WTC11 (cell line): Measurements from ENCODE around the gene KIAA1755. TPM values are rescaled to one million over a fixed set of nuclear protein-coding genes. Genes with fewer than 3 reads are reported as not detected.

Experiments used
- ATAC-seq: fragments of 200-7000 bp; cut with Tn5 transposase; 2 replicates; pipeline ENCODE4 v1.10.0; 2021; ENCODE audit warnings: mild to moderate bottlenecking, moderate library complexity
- CTCF ChIA-PET: fragments of 300-600 bp; sonication (Branson Sonifier 250); formaldehyde crosslinking; loops from one replicate; lab custom pipeline; 2021; ENCODE audit warnings: antibody characterized with exemption; lab: Charles Lee
- POLR2A ChIA-PET: fragments of 350-600 bp; sonication (Branson Sonifier 250); formaldehyde crosslinking; loops from one replicate; lab custom pipeline; 2021; ENCODE audit warnings: antibody characterized with exemption; lab: Charles Lee
- DNase-seq: peaks from one replicate; pipeline ENCODE4 v3.0.0; 2021; ENCODE audit warnings: low spot score
- H3K27ac Mint-ChIP-seq: 2 replicates; pipeline ENCODE4 v1.8.0; 2021; ENCODE audit warnings: mixed read lengths
- H3K27me3 Mint-ChIP-seq: 2 replicates; pipeline ENCODE4 v1.8.0; 2021; ENCODE audit warnings: low read depth, mild to moderate bottlenecking, moderate library complexity, mixed read lengths
- H3K36me3 Mint-ChIP-seq: 2 replicates; pipeline ENCODE4 v1.8.0; 2021; ENCODE audit warnings: mixed read lengths
- H3K4me1 Mint-ChIP-seq: 2 replicates; pipeline ENCODE4 v1.8.0; 2022; ENCODE audit warnings: mixed read lengths
- H3K4me3 Mint-ChIP-seq: 2 replicates; pipeline ENCODE4 v1.8.0; 2021; ENCODE audit warnings: mild to moderate bottlenecking, moderate library complexity, mixed read lengths
- H3K9me3 Mint-ChIP-seq: 2 replicates; pipeline ENCODE4 v1.8.0; 2021; ENCODE audit warnings: mixed read lengths
- ATF1 ChIP-seq: sonication (generic); formaldehyde crosslinking; IDR thresholded peaks from 2 replicates; pipeline ENCODE4 v1.8.1; 2023; ENCODE audit warnings: mild to moderate bottlenecking, moderate library complexity, missing genetic modification reagents
- CBFB ChIP-seq: sonication (generic); formaldehyde crosslinking; IDR thresholded peaks from 2 replicates; pipeline ENCODE4 v1.8.1; 2022; ENCODE audit warnings: mild to moderate bottlenecking, low read depth, missing genetic modification reagents
- CREB1 ChIP-seq: sonication (generic); formaldehyde crosslinking; IDR thresholded peaks from 2 replicates; pipeline ENCODE4 v1.8.0; 2023; ENCODE audit warnings: mild to moderate bottlenecking, missing genetic modification reagents
- ELF4 ChIP-seq: sonication (generic); formaldehyde crosslinking; IDR thresholded peaks from 2 replicates; pipeline ENCODE4 v1.8.1; 2022; ENCODE audit warnings: low read depth, mild to moderate bottlenecking, moderate library complexity, missing genetic modification reagents
- FOXJ3 ChIP-seq: sonication (generic); formaldehyde crosslinking; IDR thresholded peaks from 2 replicates; pipeline ENCODE4 v1.9.0; 2021; ENCODE audit warnings: missing genetic modification reagents, mild to moderate bottlenecking, borderline replicate concordance
- FOXK1 ChIP-seq: sonication (generic); formaldehyde crosslinking; IDR thresholded peaks from 2 replicates; pipeline ENCODE4 v1.8.0; 2022; ENCODE audit warnings: mild to moderate bottlenecking, moderate library complexity, missing genetic modification reagents
- FOXP1 ChIP-seq: sonication (generic); formaldehyde crosslinking; IDR thresholded peaks from 2 replicates; pipeline ENCODE4 v1.8.0; 2022; ENCODE audit warnings: missing genetic modification reagents, mild to moderate bottlenecking, moderate library complexity, borderline replicate concordance
- NR2C2 ChIP-seq: sonication (generic); formaldehyde crosslinking; IDR thresholded peaks from 2 replicates; pipeline ENCODE4 v1.8.0; 2022; ENCODE audit warnings: mild to moderate bottlenecking, missing genetic modification reagents
- TP53 ChIP-seq: sonication (generic); formaldehyde crosslinking; IDR thresholded peaks from 2 replicates; pipeline ENCODE4 v1.8.1; 2023; ENCODE audit warnings: mild to moderate bottlenecking, missing genetic modification reagents
- ZNF263 ChIP-seq: sonication (generic); formaldehyde crosslinking; IDR thresholded peaks from 2 replicates; pipeline ENCODE4 v1.8.1; 2022; ENCODE audit warnings: low read depth, mild to moderate bottlenecking, moderate library complexity, missing genetic modification reagents
- ZNF317 ChIP-seq: sonication (generic); formaldehyde crosslinking; IDR thresholded peaks from 2 replicates; pipeline ENCODE4 v1.8.1; 2023; ENCODE audit warnings: low read depth, mild to moderate bottlenecking, moderate library complexity, missing genetic modification reagents, borderline replicate concordance
- ZNF396 ChIP-seq: fragments of 250-450 bp; sonication (Bioruptor Pico); IDR thresholded peaks from 2 replicates; pipeline ENCODE4 v1.8.0; 2021; ENCODE audit warnings: mild to moderate bottlenecking, moderate library complexity, borderline replicate concordance
- total RNA-seq: library from RNA; stranded (reverse); gene quantifications from 3 replicates; pipeline ENCODE4 v1.2.3, GENCODE V29; 2021
- TF ChIP-seq, protein P1 (sequence below): sonication (generic); formaldehyde crosslinking; IDR thresholded peaks from 2 replicates; pipeline ENCODE4 v1.8.1; 2023; ENCODE audit warnings: mild to moderate bottlenecking, missing genetic modification reagents, borderline replicate concordance
- TF ChIP-seq, protein P2 (sequence below): fragments of 200-600 bp; IDR thresholded peaks from 2 replicates; pipeline ENCODE4 v1.8.0; 2022; ENCODE audit warnings: antibody characterized with exemption
- TF ChIP-seq, protein P3 (sequence below): sonication (generic); formaldehyde crosslinking; IDR thresholded peaks from 2 replicates; pipeline ENCODE4 v1.8.0; 2022; ENCODE audit warnings: missing genetic modification reagents
- TF ChIP-seq, protein P4 (sequence below): sonication (generic); formaldehyde crosslinking; IDR thresholded peaks from 2 replicates; pipeline ENCODE4 v1.8.0; 2022; ENCODE audit warnings: mild to moderate bottlenecking, missing genetic modification reagents
- TF ChIP-seq, protein P5 (sequence below): sonication (generic); formaldehyde crosslinking; IDR thresholded peaks from 2 replicates; pipeline ENCODE4 v1.8.0; 2022; ENCODE audit warnings: mild to moderate bottlenecking, missing genetic modification reagents

The KIAA1755 gene
- total RNA-seq, 1 experiment from 2014 or later = 0.50 TPM

DNA sequence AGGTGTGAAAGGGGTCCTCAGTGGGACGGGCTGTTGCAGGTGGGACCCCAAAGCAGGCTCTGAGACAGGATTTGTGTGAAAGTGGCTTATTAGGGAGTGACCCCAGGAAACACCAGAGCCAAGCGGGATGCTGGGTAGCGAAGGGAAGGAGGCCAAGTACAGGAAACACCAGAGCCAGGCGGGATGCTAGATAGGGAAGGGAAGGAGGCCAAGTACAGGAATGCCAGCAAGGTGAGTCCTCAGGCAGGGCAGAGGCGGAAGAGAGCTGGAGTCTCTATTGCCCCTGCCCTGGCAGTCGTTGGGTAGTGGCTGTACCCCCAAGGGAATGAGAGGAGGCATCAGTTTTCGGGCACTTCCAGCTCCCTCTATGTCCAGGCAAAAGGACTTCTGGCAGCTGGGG is 65.0 kb downstream of the KIAA1755 start:
- ChIA-PET POLR2A (no interaction called here), CTCF (interaction anchor here (0.8 to 1.7 kb wide), 4 partner anchors 8 to 138 kb away, joined by 4 to 6 read pairs (median 5); no protein-coding TSS in a partner anchor)
- ATAC-seq = no peak
- H3K36me3 Mint-ChIP-seq = peaks cover 6% of the 10 kb centered on the region
- H3K27ac Mint-ChIP-seq = no peak overlapping the region
- H3K9me3 Mint-ChIP-seq = peaks cover 10% of the 10 kb centered on the region
- no peak overlapping the region for H3K4me3 Mint-ChIP-seq
- TF ChIP-seq, protein P1, sequence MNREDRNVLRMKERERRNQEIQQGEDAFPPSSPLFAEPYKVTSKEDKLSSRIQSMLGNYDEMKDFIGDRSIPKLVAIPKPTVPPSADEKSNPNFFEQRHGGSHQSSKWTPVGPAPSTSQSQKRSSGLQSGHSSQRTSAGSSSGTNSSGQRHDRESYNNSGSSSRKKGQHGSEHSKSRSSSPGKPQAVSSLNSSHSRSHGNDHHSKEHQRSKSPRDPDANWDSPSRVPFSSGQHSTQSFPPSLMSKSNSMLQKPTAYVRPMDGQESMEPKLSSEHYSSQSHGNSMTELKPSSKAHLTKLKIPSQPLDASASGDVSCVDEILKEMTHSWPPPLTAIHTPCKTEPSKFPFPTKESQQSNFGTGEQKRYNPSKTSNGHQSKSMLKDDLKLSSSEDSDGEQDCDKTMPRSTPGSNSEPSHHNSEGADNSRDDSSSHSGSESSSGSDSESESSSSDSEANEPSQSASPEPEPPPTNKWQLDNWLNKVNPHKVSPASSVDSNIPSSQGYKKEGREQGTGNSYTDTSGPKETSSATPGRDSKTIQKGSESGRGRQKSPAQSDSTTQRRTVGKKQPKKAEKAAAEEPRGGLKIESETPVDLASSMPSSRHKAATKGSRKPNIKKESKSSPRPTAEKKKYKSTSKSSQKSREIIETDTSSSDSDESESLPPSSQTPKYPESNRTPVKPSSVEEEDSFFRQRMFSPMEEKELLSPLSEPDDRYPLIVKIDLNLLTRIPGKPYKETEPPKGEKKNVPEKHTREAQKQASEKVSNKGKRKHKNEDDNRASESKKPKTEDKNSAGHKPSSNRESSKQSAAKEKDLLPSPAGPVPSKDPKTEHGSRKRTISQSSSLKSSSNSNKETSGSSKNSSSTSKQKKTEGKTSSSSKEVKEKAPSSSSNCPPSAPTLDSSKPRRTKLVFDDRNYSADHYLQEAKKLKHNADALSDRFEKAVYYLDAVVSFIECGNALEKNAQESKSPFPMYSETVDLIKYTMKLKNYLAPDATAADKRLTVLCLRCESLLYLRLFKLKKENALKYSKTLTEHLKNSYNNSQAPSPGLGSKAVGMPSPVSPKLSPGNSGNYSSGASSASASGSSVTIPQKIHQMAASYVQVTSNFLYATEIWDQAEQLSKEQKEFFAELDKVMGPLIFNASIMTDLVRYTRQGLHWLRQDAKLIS (CRISPR knock-in tag) = no peak
- TF ChIP-seq, protein P2, sequence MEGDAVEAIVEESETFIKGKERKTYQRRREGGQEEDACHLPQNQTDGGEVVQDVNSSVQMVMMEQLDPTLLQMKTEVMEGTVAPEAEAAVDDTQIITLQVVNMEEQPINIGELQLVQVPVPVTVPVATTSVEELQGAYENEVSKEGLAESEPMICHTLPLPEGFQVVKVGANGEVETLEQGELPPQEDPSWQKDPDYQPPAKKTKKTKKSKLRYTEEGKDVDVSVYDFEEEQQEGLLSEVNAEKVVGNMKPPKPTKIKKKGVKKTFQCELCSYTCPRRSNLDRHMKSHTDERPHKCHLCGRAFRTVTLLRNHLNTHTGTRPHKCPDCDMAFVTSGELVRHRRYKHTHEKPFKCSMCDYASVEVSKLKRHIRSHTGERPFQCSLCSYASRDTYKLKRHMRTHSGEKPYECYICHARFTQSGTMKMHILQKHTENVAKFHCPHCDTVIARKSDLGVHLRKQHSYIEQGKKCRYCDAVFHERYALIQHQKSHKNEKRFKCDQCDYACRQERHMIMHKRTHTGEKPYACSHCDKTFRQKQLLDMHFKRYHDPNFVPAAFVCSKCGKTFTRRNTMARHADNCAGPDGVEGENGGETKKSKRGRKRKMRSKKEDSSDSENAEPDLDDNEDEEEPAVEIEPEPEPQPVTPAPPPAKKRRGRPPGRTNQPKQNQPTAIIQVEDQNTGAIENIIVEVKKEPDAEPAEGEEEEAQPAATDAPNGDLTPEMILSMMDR = no peak
- TF ChIP-seq, all 79 proteins: peak for 0
- no peak for DNase-seq
- H3K4me1 Mint-ChIP-seq = peaks cover 14% of the 10 kb centered on the region
- H3K27me3 Mint-ChIP-seq = no peaks in the 10 kb centered on the region; the same call in 1 of the 2 replicates

DNA sequence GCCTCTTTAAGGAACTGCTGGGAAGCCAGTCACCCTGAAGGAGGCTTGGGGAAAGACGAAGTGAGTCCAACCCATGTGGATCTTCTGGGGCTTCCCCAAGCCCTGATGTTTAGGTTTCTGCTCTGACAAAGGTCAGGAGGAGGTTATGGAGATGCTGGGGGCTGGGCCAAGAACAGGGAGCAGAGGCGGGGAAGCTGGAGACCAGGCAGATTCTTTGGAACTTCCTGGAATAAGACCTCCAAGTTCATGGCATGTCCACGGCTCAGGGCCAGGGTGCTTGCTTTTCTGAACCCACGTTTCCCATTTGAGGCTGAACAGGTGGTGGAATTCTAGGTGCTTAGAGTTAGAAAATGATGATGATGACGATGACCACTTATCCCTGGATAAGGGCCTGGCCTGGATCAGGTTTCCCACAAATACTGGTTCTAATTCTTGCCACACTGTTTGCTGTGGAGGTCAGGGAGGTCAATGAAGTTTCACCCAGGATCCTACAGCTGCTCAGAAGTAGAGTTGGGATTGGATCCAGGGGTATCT is 65.5 kb downstream of the KIAA1755 start:
- peaks cover 10% of the 10 kb centered on the region for H3K9me3 Mint-ChIP-seq
- ChIA-PET CTCF (interaction anchor here (1.0 to 1.7 kb wide), 2 partner anchors 8 to 122 kb away, joined by 5 to 6 read pairs; no protein-coding TSS in a partner anchor), POLR2A (no interaction called here)
- no peak overlapping the region for H3K27ac Mint-ChIP-seq
- peaks cover 14% of the 10 kb centered on the region for H3K4me1 Mint-ChIP-seq
- DNase-seq = no peak
- H3K4me3 Mint-ChIP-seq = no peak overlapping the region
- TF ChIP-seq TP53 (CRISPR knock-in tag) (no peak), ZNF317 (CRISPR knock-in tag) (no peak), ZNF263 (CRISPR knock-in tag) (no peak), ELF4 (CRISPR knock-in tag) (no peak)
- no peaks in the 10 kb centered on the region; the same call in 1 of the 2 replicates for H3K27me3 Mint-ChIP-seq
- H3K36me3 Mint-ChIP-seq = peaks cover 6% of the 10 kb centered on the region
- no peak for ATAC-seq

DNA sequence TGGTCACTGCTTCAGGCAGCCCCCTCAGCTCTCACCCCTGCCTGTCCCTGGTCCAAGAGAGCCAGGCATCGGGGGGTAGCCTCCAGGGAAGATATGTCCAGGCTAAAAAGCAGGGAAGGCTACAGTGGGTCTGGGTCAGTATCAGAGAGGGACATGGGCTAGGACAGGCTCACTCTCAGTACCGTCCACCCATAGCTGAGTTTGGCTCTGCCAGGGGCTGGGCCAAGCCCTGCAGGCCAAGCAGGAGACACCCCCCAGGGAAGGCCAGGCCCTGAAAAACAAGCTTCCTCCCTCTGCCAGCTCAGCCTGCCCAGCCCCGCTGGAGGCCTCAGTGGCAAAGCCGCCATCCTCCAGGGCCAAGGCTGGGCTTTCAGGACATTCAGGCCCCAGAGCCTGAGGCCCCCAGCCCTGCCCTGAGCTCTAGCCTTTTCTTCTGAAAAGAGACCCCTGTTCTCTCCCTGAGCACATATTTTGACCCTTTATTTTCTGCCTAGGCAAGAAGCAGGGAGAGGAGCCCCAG is 66.9 kb downstream of the KIAA1755 start:
- POLR2A ChIA-PET = no interaction called here
- Mint-ChIP-seq H3K27ac (no peak overlapping the region), H3K9me3 (peaks cover 10% of the 10 kb centered on the region), H3K36me3 (peaks cover 6% of the 10 kb centered on the region), H3K4me3 (no peak overlapping the region), H3K27me3 (no peaks in the 10 kb centered on the region; the same call in 1 of the 2 replicates), H3K4me1 (peaks cover 14% of the 10 kb centered on the region)
- ATAC-seq (no peak), DNase-seq (no peak)
- CTCF ChIA-PET = interaction anchor here (0.8 kb wide), 1 partner anchor 27 kb away, joined by 3 read pairs; no protein-coding TSS in a partner anchor
- no peak for TF ChIP-seq ZNF317 (CRISPR knock-in tag)
- no peak for TF ChIP-seq ZNF396
- TF ChIP-seq, protein P3, sequence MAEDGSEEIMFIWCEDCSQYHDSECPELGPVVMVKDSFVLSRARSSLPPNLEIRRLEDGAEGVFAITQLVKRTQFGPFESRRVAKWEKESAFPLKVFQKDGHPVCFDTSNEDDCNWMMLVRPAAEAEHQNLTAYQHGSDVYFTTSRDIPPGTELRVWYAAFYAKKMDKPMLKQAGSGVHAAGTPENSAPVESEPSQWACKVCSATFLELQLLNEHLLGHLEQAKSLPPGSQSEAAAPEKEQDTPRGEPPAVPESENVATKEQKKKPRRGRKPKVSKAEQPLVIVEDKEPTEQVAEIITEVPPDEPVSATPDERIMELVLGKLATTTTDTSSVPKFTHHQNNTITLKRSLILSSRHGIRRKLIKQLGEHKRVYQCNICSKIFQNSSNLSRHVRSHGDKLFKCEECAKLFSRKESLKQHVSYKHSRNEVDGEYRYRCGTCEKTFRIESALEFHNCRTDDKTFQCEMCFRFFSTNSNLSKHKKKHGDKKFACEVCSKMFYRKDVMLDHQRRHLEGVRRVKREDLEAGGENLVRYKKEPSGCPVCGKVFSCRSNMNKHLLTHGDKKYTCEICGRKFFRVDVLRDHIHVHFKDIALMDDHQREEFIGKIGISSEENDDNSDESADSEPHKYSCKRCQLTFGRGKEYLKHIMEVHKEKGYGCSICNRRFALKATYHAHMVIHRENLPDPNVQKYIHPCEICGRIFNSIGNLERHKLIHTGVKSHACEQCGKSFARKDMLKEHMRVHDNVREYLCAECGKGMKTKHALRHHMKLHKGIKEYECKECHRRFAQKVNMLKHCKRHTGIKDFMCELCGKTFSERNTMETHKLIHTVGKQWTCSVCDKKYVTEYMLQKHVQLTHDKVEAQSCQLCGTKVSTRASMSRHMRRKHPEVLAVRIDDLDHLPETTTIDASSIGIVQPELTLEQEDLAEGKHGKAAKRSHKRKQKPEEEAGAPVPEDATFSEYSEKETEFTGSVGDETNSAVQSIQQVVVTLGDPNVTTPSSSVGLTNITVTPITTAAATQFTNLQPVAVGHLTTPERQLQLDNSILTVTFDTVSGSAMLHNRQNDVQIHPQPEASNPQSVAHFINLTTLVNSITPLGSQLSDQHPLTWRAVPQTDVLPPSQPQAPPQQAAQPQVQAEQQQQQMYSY = no peak
- TF ChIP-seq, protein P4, sequence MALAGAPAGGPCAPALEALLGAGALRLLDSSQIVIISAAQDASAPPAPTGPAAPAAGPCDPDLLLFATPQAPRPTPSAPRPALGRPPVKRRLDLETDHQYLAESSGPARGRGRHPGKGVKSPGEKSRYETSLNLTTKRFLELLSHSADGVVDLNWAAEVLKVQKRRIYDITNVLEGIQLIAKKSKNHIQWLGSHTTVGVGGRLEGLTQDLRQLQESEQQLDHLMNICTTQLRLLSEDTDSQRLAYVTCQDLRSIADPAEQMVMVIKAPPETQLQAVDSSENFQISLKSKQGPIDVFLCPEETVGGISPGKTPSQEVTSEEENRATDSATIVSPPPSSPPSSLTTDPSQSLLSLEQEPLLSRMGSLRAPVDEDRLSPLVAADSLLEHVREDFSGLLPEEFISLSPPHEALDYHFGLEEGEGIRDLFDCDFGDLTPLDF (CRISPR knock-in tag) = no peak
- no peak for TF ChIP-seq FOXK1 (CRISPR knock-in tag)
- TF ChIP-seq CBFB (CRISPR knock-in tag) = no peak
- no peak for TF ChIP-seq CREB1 (CRISPR knock-in tag)
- TF ChIP-seq FOXJ3 (CRISPR knock-in tag) = no peak
- TF ChIP-seq, protein P5, sequence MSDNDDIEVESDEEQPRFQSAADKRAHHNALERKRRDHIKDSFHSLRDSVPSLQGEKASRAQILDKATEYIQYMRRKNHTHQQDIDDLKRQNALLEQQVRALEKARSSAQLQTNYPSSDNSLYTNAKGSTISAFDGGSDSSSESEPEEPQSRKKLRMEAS (CRISPR knock-in tag) = no peak
- TF ChIP-seq ATF1 = no peak
- no peak for TF ChIP-seq ELF4 (CRISPR knock-in tag)
- TF ChIP-seq NR2C2 (CRISPR knock-in tag) = no peak
- no peak for TF ChIP-seq FOXP1 (CRISPR knock-in tag)
